DOHH2 (cell line): ENCODE results near the gene SORL1.

Experiments
- H3F3A ChIP-seq: fragments of 200-600 bp; sonication (generic), shearing (Covaris generic); 2 replicates; pipeline ENCODE4 v1.6.0; 2016; ENCODE audit warnings: antibody characterized with exemption, mild to moderate bottlenecking; ENCODE audit not compliant: control insufficient read depth, insufficient read depth
- H3K27ac ChIP-seq: fragments of 200-600 bp; sonication (generic); 2 replicates; pipeline ENCODE4 v1.5.1; 2014; ENCODE audit warnings: low read depth, mild to moderate bottlenecking, low read length, moderate library complexity
- H3K27me3 ChIP-seq: fragments of 200-600 bp; sonication (generic); 2 replicates; pipeline ENCODE4 v1.6.1; 2014; ENCODE audit warnings: mild to moderate bottlenecking, low read length, mixed read lengths; ENCODE audit not compliant: control insufficient read depth
- H3K36me3 ChIP-seq: fragments of 200-600 bp; sonication (generic); 2 replicates; pipeline ENCODE4 v1.6.1; 2014; ENCODE audit warnings: mild to moderate bottlenecking, low read length, moderate library complexity, mixed read lengths; ENCODE audit not compliant: control insufficient read depth
- H3K4me1 ChIP-seq: fragments of 200-600 bp; sonication (generic); 2 replicates; pipeline ENCODE4 v1.6.1; 2014; ENCODE audit warnings: mild to moderate bottlenecking, low read length, mixed read lengths; ENCODE audit not compliant: control insufficient read depth
- H3K4me2 ChIP-seq: fragments of 200-600 bp; sonication (generic); 2 replicates; pipeline ENCODE4 v1.6.0; 2014; ENCODE audit warnings: mild to moderate bottlenecking, low read length, moderate library complexity
- H3K4me3 ChIP-seq: fragments of 200-600 bp; sonication (generic); 2 replicates; pipeline ENCODE4 v1.5.1; 2014; ENCODE audit warnings: mild to moderate bottlenecking, low read length, mixed read lengths
- H3K79me2 ChIP-seq: fragments of 200-600 bp; sonication (generic); 2 replicates; pipeline ENCODE4 v1.6.1; 2014; ENCODE audit warnings: mild to moderate bottlenecking, low read length, mixed read lengths; ENCODE audit not compliant: control insufficient read depth
- H3K9me2 ChIP-seq: fragments of 200-600 bp; sonication (generic); replicated peaks from 2 replicates; pipeline ENCODE4 v1.6.1; 2014; ENCODE audit warnings: mild to moderate bottlenecking, low read length, mixed read lengths; ENCODE audit not compliant: control insufficient read depth
- H3K9me3 ChIP-seq: fragments of 200-600 bp; sonication (generic); 2 replicates; pipeline ENCODE4 v1.6.1; 2014; ENCODE audit warnings: antibody characterized with exemption, low read length, mixed read lengths; ENCODE audit not compliant: control insufficient read depth, insufficient read depth
- H4K20me1 ChIP-seq: fragments of 200-600 bp; sonication (generic); 2 replicates; pipeline ENCODE4 v1.6.0; 2014; ENCODE audit warnings: low read depth, mild to moderate bottlenecking, antibody characterized with exemption, low read length, moderate library complexity; ENCODE audit not compliant: control insufficient read depth, insufficient read depth
- EZH2phosphoT487 ChIP-seq: fragments of 200-600 bp; sonication (generic); IDR thresholded peaks from 2 replicates; pipeline ENCODE4 v1.6.1; 2017; ENCODE audit warnings: borderline replicate concordance, mild to moderate bottlenecking, antibody characterized with exemption, low read length, moderate library complexity, mixed read lengths
- TF ChIP-seq, protein P1 (sequence below): fragments of 200-600 bp; sonication (generic); IDR thresholded peaks from one replicate; pipeline ENCODE4 v1.5.1; 2014; ENCODE audit warnings: antibody characterized with exemption, mild to moderate bottlenecking, low read depth, low read length; ENCODE audit not compliant: poor library complexity, severe bottlenecking

SORL1 gene

DNA sequence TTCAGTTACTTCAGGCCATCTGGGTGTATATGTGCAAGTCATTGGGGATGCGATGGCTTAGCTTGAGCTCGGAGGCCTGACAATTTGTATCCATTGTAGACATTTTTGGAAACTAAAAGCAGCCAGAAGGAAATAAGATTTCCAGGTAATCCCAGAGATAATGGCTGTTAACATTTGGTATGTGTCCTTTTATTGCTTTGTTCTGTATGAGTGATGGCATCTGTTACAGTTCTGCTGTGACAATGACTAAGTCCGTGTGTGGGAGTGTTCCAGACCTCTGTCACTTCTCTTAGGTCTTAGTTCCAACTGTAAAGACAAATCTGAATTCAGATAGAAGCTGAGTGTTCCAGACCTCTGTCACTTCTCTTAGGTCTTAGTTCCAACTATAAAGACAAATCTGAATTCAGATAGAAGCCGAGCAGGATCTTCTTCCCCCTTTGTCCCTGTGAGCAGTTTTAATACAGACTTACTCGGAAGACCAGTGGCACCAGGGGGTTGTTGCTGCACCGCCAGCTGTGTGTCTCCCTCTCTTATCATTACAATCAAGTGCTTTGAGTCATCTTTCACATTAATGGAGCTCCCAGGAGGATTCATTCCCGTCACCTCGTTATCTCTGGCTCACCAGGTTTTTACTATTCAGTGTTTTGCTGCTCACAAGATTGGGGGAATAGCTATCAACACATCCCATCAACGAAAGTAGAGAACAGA lies 191.5 kb downstream of the SORL1 start:
- no peak overlapping the region for H3K4me3 ChIP-seq
- H3F3A ChIP-seq, result no peaks in the 10 kb centered on the region
- TF ChIP-seq, protein P1, sequence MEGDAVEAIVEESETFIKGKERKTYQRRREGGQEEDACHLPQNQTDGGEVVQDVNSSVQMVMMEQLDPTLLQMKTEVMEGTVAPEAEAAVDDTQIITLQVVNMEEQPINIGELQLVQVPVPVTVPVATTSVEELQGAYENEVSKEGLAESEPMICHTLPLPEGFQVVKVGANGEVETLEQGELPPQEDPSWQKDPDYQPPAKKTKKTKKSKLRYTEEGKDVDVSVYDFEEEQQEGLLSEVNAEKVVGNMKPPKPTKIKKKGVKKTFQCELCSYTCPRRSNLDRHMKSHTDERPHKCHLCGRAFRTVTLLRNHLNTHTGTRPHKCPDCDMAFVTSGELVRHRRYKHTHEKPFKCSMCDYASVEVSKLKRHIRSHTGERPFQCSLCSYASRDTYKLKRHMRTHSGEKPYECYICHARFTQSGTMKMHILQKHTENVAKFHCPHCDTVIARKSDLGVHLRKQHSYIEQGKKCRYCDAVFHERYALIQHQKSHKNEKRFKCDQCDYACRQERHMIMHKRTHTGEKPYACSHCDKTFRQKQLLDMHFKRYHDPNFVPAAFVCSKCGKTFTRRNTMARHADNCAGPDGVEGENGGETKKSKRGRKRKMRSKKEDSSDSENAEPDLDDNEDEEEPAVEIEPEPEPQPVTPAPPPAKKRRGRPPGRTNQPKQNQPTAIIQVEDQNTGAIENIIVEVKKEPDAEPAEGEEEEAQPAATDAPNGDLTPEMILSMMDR, result no peak
- TF ChIP-seq EZH2phosphoT487, result no peak
- H3K79me2 ChIP-seq, result no peaks in the 10 kb centered on the region
- H3K4me2 ChIP-seq, result no peak overlapping the region
- H3K4me1 ChIP-seq, result no peaks in the 10 kb centered on the region
- H4K20me1 ChIP-seq, result no peaks in the 10 kb centered on the region
- H3K36me3 ChIP-seq, result no peaks in the 10 kb centered on the region
- H3K27ac ChIP-seq, result no peak overlapping the region
- no peaks in the 10 kb centered on the region for H3K9me2 ChIP-seq
- peaks cover 5% of the 10 kb centered on the region; the same call in 1 of the 2 replicates for H3K27me3 ChIP-seq
- H3K9me3 ChIP-seq, result no peaks in the 10 kb centered on the region

DNA sequence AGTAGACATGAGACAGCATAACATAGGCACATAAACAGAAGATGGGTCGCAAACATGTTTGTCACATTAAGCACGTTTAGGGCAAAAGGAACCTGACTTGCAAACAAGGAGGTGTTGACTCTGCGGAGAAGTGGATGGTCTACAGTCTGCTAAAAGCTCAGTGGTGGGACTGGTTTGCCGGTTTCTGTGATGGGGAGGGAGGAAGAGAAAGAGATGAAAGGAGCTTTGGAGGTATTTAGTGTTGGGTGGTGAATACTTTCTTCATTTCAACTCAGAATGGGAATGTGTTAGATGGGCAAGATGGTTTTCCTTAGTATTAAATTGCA lies 192.0 kb downstream of the SORL1 start:
- Histone ChIP-seq H3K4me2 (no peak overlapping the region), H3K79me2 (no peaks in the 10 kb centered on the region), H4K20me1 (no peaks in the 10 kb centered on the region), H3K36me3 (no peaks in the 10 kb centered on the region), H3K27me3 (peaks cover 5% of the 10 kb centered on the region; the same call in 1 of the 2 replicates), H3K4me3 (no peak overlapping the region), H3F3A (no peaks in the 10 kb centered on the region), H3K9me3 (no peaks in the 10 kb centered on the region), H3K4me1 (no peaks in the 10 kb centered on the region), H3K9me2 (no peaks in the 10 kb centered on the region), H3K27ac (no peak overlapping the region)
- TF ChIP-seq EZH2phosphoT487, result no peak

DNA sequence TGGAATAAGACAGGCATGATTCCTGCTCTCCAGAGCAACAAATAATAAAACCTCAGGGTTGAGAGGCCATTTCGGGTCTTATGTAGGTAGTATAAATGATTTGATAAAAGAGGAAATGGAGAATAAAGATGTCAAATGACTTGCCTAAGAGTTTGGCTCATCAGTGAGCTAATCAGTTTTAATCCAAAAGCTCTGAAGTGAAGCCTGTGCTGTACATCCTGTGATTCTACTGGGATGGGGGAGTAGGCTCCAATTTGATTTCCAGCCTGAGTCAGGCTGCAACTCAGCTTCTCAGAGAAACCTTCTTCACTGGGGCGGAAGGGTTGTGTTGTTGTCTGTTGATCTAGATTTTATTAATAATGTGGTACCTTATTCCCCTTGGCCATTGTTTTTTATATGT lies 192.9 kb downstream of the SORL1 start:
- no peak overlapping the region for H3K4me2 ChIP-seq
- no peaks in the 10 kb centered on the region for H3K36me3 ChIP-seq
- H3K27me3 ChIP-seq, result peaks cover 5% of the 10 kb centered on the region; the same call in 1 of the 2 replicates
- H4K20me1 ChIP-seq, result no peaks in the 10 kb centered on the region
- TF ChIP-seq, protein P1, result no peak
- no peak for TF ChIP-seq EZH2phosphoT487
- no peaks in the 10 kb centered on the region for H3K9me2 ChIP-seq
- no peaks in the 10 kb centered on the region for H3K4me1 ChIP-seq
- no peaks in the 10 kb centered on the region for H3K79me2 ChIP-seq
- H3F3A ChIP-seq, result no peaks in the 10 kb centered on the region
- no peak overlapping the region for H3K4me3 ChIP-seq
- H3K27ac ChIP-seq, result no peak overlapping the region
- H3K9me3 ChIP-seq, result no peaks in the 10 kb centered on the region

DNA sequence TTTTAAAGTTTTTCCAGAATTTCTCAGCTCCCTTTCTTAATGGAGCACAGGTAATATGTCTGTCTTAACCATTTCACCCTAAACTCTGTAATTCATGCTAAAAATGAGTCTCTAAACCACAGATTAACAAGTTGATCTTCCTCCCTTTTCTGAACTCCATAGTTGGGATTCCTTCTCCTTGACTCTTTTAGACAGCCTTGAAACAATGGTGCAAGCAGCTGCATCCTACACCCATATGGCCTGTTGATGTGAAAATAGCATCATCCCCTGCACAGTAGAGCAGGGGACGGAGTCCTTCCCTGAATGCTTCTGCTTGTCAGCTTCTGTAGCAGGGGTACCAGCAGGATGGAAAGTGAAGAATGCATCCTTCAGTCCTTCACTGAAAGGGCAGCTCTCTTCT lies 193.5 kb downstream of the SORL1 start:
- H3K36me3 ChIP-seq, result no peaks in the 10 kb centered on the region
- no peak overlapping the region for H3K27ac ChIP-seq
- H3F3A ChIP-seq, result no peaks in the 10 kb centered on the region
- H3K4me1 ChIP-seq, result no peaks in the 10 kb centered on the region
- no peaks in the 10 kb centered on the region for H3K79me2 ChIP-seq
- no peaks in the 10 kb centered on the region for H3K9me3 ChIP-seq
- H3K27me3 ChIP-seq, result peaks cover 5% of the 10 kb centered on the region; the same call in 1 of the 2 replicates
- no peaks in the 10 kb centered on the region for H4K20me1 ChIP-seq
- H3K4me2 ChIP-seq, result no peak overlapping the region
- TF ChIP-seq EZH2phosphoT487, result no peak
- TF ChIP-seq, protein P1, result no peak
- H3K9me2 ChIP-seq, result no peaks in the 10 kb centered on the region
- no peak overlapping the region for H3K4me3 ChIP-seq
